GM23338 (cell line): Measurements from ENCODE around the gene GALNT11. TPM values are rescaled to one million over a fixed set of nuclear protein-coding genes. Genes with fewer than 3 reads are reported as not detected.

Experiments used
- ATAC-seq: fragments of 200-7000 bp; cut with Tn5 transposase; 3 replicates; pipeline ENCODE4 v1.9.1; 2020
- DNase-seq: peaks from one replicate; pipeline ENCODE4 v3.0.0-alpha.2; 2015; ENCODE audit warnings: low spot score
- H2AFZ ChIP-seq: fragments of 200-600 bp; sonication (generic); 2 replicates; pipeline ENCODE4 v1.8.0; 2016; ENCODE audit warnings: antibody characterized with exemption, mild to moderate bottlenecking, moderate library complexity
- H3F3A ChIP-seq: fragments of 200-600 bp; sonication (generic); replicated peaks from 2 replicates; pipeline ENCODE4 v1.8.0; 2017; ENCODE audit warnings: antibody characterized with exemption, mixed run types, low read depth
- H3K27ac ChIP-seq: fragments of 200-600 bp; sonication (generic); 2 replicates; pipeline ENCODE4 v1.6.1; 2016; ENCODE audit warnings: low read depth
- H3K27me3 ChIP-seq: fragments of 200-600 bp; sonication (generic); 2 replicates; pipeline ENCODE4 v1.8.0; 2016; ENCODE audit warnings: mild to moderate bottlenecking, mixed run types, moderate library complexity; ENCODE audit not compliant: insufficient read depth
- H3K36me3 ChIP-seq: fragments of 200-600 bp; sonication (generic); 2 replicates; pipeline ENCODE4 v1.8.0; 2016; ENCODE audit warnings: mild to moderate bottlenecking; ENCODE audit not compliant: insufficient read depth
- H3K4me1 ChIP-seq: fragments of 200-600 bp; sonication (generic); 2 replicates; pipeline ENCODE4 v1.8.0; 2016; ENCODE audit warnings: mild to moderate bottlenecking, moderate library complexity; ENCODE audit not compliant: insufficient read depth
- H3K4me2 ChIP-seq: fragments of 200-600 bp; sonication (generic); 2 replicates; pipeline ENCODE4 v1.7.1; 2017; ENCODE audit warnings: mixed run types
- H3K4me3 ChIP-seq: fragments of 200-600 bp; sonication (generic); 2 replicates; pipeline ENCODE4 v1.6.1; 2016; ENCODE audit warnings: mixed run types
- H3K79me2 ChIP-seq: fragments of 200-600 bp; sonication (generic); replicated peaks from 2 replicates; pipeline ENCODE4 v1.8.0; 2017; ENCODE audit warnings: mild to moderate bottlenecking; ENCODE audit not compliant: insufficient read depth
- H3K9me2 ChIP-seq: fragments of 200-600 bp; sonication (generic); 2 replicates; pipeline ENCODE4 v1.8.0; 2017; ENCODE audit not compliant: insufficient read depth
- H4K20me1 ChIP-seq: fragments of 200-600 bp; sonication (generic); replicated peaks from 2 replicates; pipeline ENCODE4 v1.8.0; 2017; ENCODE audit warnings: mild to moderate bottlenecking; ENCODE audit not compliant: insufficient read depth
- H3K27ac Mint-ChIP-seq: 2 replicates; pipeline ENCODE4 v1.8.0; 2020; ENCODE audit warnings: inconsistent platforms, mild to moderate bottlenecking, moderate library complexity, mixed read lengths
- H3K27me3 Mint-ChIP-seq: 3 replicates; pipeline ENCODE4 v1.8.0; 2022; ENCODE audit warnings: low read depth, mild to moderate bottlenecking, moderate library complexity, mixed read lengths, inconsistent platforms; ENCODE audit not compliant: insufficient read depth, poor library complexity
- H3K36me3 Mint-ChIP-seq: 3 replicates; pipeline ENCODE4 v1.8.0; 2021; ENCODE audit warnings: low read depth, mild to moderate bottlenecking, inconsistent platforms, moderate library complexity, mixed read lengths
- H3K4me1 Mint-ChIP-seq: 3 replicates; pipeline ENCODE4 v1.8.0; 2020; ENCODE audit warnings: mild to moderate bottlenecking, inconsistent platforms, mixed read lengths
- H3K4me3 Mint-ChIP-seq: 3 replicates; pipeline ENCODE4 v1.8.0; 2021; ENCODE audit warnings: moderate library complexity, mild to moderate bottlenecking, inconsistent platforms, mixed read lengths
- H3K9me3 Mint-ChIP-seq: 3 replicates; pipeline ENCODE4 v1.8.0; 2020; ENCODE audit warnings: moderate library complexity, mild to moderate bottlenecking, inconsistent platforms, mixed read lengths
- CREB1 ChIP-seq: fragments of 250-450 bp; sonication (Bioruptor Pico); IDR thresholded peaks from 2 replicates; pipeline ENCODE4 v1.5.0; 2020; ENCODE audit warnings: low read depth, mild to moderate bottlenecking, moderate library complexity
- CTCF ChIP-seq, 2 experiments: fragments of 200-600 bp in 1 of 2; sonication (generic) in 1 of 2; conservative IDR thresholded peaks; 2 replicates each; pipeline versions ENCODE4 v1.5.1 to v1.6.1; 2016 to 2017; ENCODE audit warnings: antibody characterized with exemption in 2 of 2, low read depth in 2 of 2, mild to moderate bottlenecking in 2 of 2, moderate library complexity in 1 of 2
- ETS1 ChIP-seq: IDR thresholded peaks from 2 replicates; pipeline ENCODE4 v1.6.1; 2016; ENCODE audit warnings: antibody characterized with exemption
- EZH2 ChIP-seq: fragments of 200-600 bp; sonication (generic); IDR thresholded peaks from one replicate; pipeline ENCODE4 v1.8.0; 2017; ENCODE audit warnings: antibody characterized with exemption, mild to moderate bottlenecking, low read depth; ENCODE audit not compliant: unreplicated experiment
- EZH2phosphoT487 ChIP-seq: fragments of 200-600 bp; sonication (generic); IDR thresholded peaks from one replicate; pipeline ENCODE4 v1.8.1; 2018; ENCODE audit warnings: antibody characterized with exemption; ENCODE audit not compliant: unreplicated experiment
- JUNB ChIP-seq: IDR thresholded peaks from one replicate; pipeline ENCODE4 v1.6.1; 2016; ENCODE audit warnings: antibody characterized with exemption; ENCODE audit not compliant: unreplicated experiment
- NANOG ChIP-seq: IDR thresholded peaks from 2 replicates; pipeline ENCODE4 v1.6.1; 2016; ENCODE audit warnings: antibody characterized with exemption, borderline replicate concordance
- POLR2AphosphoS5 ChIP-seq: IDR thresholded peaks from 2 replicates; pipeline ENCODE4 v1.6.1; 2016; ENCODE audit warnings: antibody characterized with exemption, low read depth
- REST ChIP-seq: IDR thresholded peaks from one replicate; pipeline ENCODE4 v1.6.1; 2018; ENCODE audit warnings: antibody characterized with exemption; ENCODE audit not compliant: unreplicated experiment
- STAT1 ChIP-seq: IDR thresholded peaks from one replicate; pipeline ENCODE4 v1.6.1; 2016; ENCODE audit warnings: antibody characterized with exemption; ENCODE audit not compliant: unreplicated experiment
- ZNF114 ChIP-seq: fragments of 250-450 bp; sonication (Bioruptor Pico); IDR thresholded peaks from 2 replicates; pipeline ENCODE4 v1.5.0; 2020; ENCODE audit warnings: mild to moderate bottlenecking, moderate library complexity
- ZNF331 ChIP-seq: fragments of 250-450 bp; sonication (Bioruptor Pico); IDR thresholded peaks from 2 replicates; pipeline ENCODE4 v1.5.0; 2020; ENCODE audit warnings: low read depth, mild to moderate bottlenecking, moderate library complexity
- ZNF462 ChIP-seq: fragments of 250-450 bp; sonication (Bioruptor Pico); IDR thresholded peaks from 2 replicates; pipeline ENCODE4 v1.5.0; 2020; ENCODE audit warnings: mild to moderate bottlenecking, moderate library complexity
- polyA plus RNA-seq: library from polyadenylated mRNA; unstranded; fragments of >200 nt; fragmentation: Nextera tagmentation; extraction: Ambion mirVana; gene quantifications from 2 replicates; pipeline ENCODE4 v1.2.1, GENCODE V29; 2016
- total RNA-seq: library from RNA; depleted of rRNA; stranded (reverse); fragments of >200 nt; shearing (Covaris generic); gene quantifications from 2 replicates; pipeline ENCODE4 v1.2.3, GENCODE V29; 2014

The GALNT11 gene
- total and polyA plus RNA-seq, 2 experiments from 2014 or later, result 16.1 to 33.6 TPM

GRCh38 chr7:152016947-152017346 is 8.5 kb upstream of the GALNT11 start:
- H3K4me3 Mint-ChIP-seq, result no peak overlapping the region
- Histone ChIP-seq H3K4me1 (no peaks in the 10 kb centered on the region), H3K79me2 (no peaks in the 10 kb centered on the region), H3K27ac (no peak overlapping the region), H3F3A (no peaks in the 10 kb centered on the region), H3K36me3 (no peaks in the 10 kb centered on the region), H3K9me2 (no peaks in the 10 kb centered on the region; the same call in 1 of the 2 replicates), H3K4me3 (no peak overlapping the region), H2AFZ (no peak overlapping the region), H4K20me1 (no peaks in the 10 kb centered on the region), H3K4me2 (no peak overlapping the region), H3K27me3 (no peaks in the 10 kb centered on the region)
- DNase-seq, result no peak
- no peaks in the 10 kb centered on the region for H3K4me1 Mint-ChIP-seq
- no peaks in the 10 kb centered on the region for H3K36me3 Mint-ChIP-seq
- no peak for TF ChIP-seq EZH2phosphoT487
- no peak for TF ChIP-seq ETS1
- TF ChIP-seq JUNB, result no peak
- TF ChIP-seq ZNF114 (CRISPR knock-in tag), result no peak
- TF ChIP-seq ZNF331, result no peak
- TF ChIP-seq STAT1, result no peak
- TF ChIP-seq EZH2, result no peak
- TF ChIP-seq CTCF (conservative IDR thresholded peaks at IDR 0.05; ENCODE audit: low read depth in 2 of 2), result no peak
- TF ChIP-seq REST, result no peak
- TF ChIP-seq ZNF462, result no peak
- no peak for TF ChIP-seq CREB1 (CRISPR knock-in tag)
- no peak for TF ChIP-seq NANOG
- no peak for TF ChIP-seq POLR2AphosphoS5
- H3K9me3 Mint-ChIP-seq, result no peaks in the 10 kb centered on the region
- no peak overlapping the region for H3K27ac Mint-ChIP-seq
- no peak for ATAC-seq
- peaks cover 2% of the 10 kb centered on the region for H3K27me3 Mint-ChIP-seq
